Adrenal gland (tissue), 12 donors: Measurements from ENCODE around the gene ARSJ. TPM values are rescaled to one million over a fixed set of nuclear protein-coding genes. Genes with fewer than 3 reads are reported as not detected.

ENCODE experiments used
- DNase-seq, 7 donors: peaks; one replicate each; pipeline ENCODE4 v3.0.0-alpha.2; 2019 to 2020
- H3K27ac ChIP-seq, 5 donors: fragments of 200-600 bp; sonication (generic) in 4 of 5; 1 replicate in 3 of 5; 2 replicates in 2 of 5; pipeline versions ENCODE4 v1.5.1 to v1.8.0; 2016 to 2020; ENCODE audit warnings: mild to moderate bottlenecking in 1 of 5
- H3K27me3 ChIP-seq: fragments of 200-600 bp; 2 replicates; pipeline ENCODE4 v1.8.0; 2021
- H3K36me3 ChIP-seq, 2 donors: fragments of 200-600 bp; replicated peaks in 1 of 2; 1 replicate in 1 of 2; 2 replicates in 1 of 2; pipeline versions ENCODE4 v1.5.1 to v1.8.0; 2018 to 2022
- H3K4me1 ChIP-seq, 2 donors: fragments of 200-600 bp; replicated peaks in 1 of 2; 1 replicate in 1 of 2; 2 replicates in 1 of 2; pipeline versions ENCODE4 v1.5.1 to v1.8.0; 2018 to 2021
- H3K4me3 ChIP-seq, 4 donors: fragments of 200-600 bp; sonication (generic) in 3 of 4; one replicate each; pipeline ENCODE4 v1.5.1; 2016 to 2018
- H3K9me3 ChIP-seq, 3 donors: fragments of 200-600 bp; sonication (generic) in 1 of 3; replicated peaks in 1 of 3; 1 replicate in 2 of 3; 2 replicates in 1 of 3; pipeline versions ENCODE4 v1.5.1 to v1.8.0; 2016 to 2021
- POLR2A ChIP-seq, 2 donors: fragments of 450-650 bp; IDR thresholded peaks; one replicate each; pipeline ENCODE4 v1.6.1; 2017; ENCODE audit warnings: antibody characterized with exemption in 2 of 2, mild to moderate bottlenecking in 2 of 2, moderate library complexity in 1 of 2
- WGBS, 4 donors: extraction: QIAGEN DNeasy Blood & Tissue Kit in 2 of 4; methylation state at CpG; one replicate each; pipeline versions ENCODE4 v1.1.5 to v1.1.7; 2013 to 2017; 5-methylcytosine and 5-hydroxymethylcytosine counted together
- intact Hi-C, 2 donors: fragments of 100-400 bp; cut with DNase I; formaldehyde crosslinking; loops; one replicate each; pipeline versions ENCODE4 v1.14.1 to v1.15.0; 2022 to 2023
- polyA plus RNA-seq, 3 donors: library from polyadenylated mRNA; stranded (reverse); fragments of 200-250 nt in 2 of 3; fragments of 350-450 nt in 1 of 3; fragmentation: Illumina TruSeq in 1 of 3; extraction: RNeasy Lipid Tissue Mini Kit (QIAGEN cat#74804) in 1 of 3; gene quantifications; one replicate each; pipeline ENCODE4 v1.2.3, GENCODE V29; 2013 to 2014
- total RNA-seq, 9 donors: library from RNA; depleted of rRNA in 4 of 9; stranded (reverse); fragments of >200 nt in 4 of 9; fragments of 120-200 nt in 1 of 9; fragmentation: NEBNext Ultra II Directional in 1 of 9; extraction: Animal tissue kit (Norgen Biotek cat#: 25700) in 1 of 9; gene quantifications; one replicate each; pipeline versions ENCODE4 v1.1.0 to v1.2.4, GENCODE V29; 2013 to 2023
- TF ChIP-seq, protein P1 (sequence below), 6 experiments: fragments of 450-650 bp in 4 of 6; fragments of 200-600 bp in 2 of 6; sonication (generic) in 1 of 6; IDR thresholded peaks; 1 replicate in 5 of 6; 2 replicates in 1 of 6; pipeline versions ENCODE4 v1.5.1 to v1.8.0; 2016 to 2021; ENCODE audit warnings: antibody characterized with exemption in 6 of 6, mild to moderate bottlenecking in 2 of 6, moderate library complexity in 1 of 6
- donor health status: healthy with polysubstance abuse.
- donor health status: Bipolar disorder and iron deficiency.
- donor health status: DM: yes; HTN: yes; CAD: no.
- donor health status: DM: no; HTN: no; CAD: no.
- donor health status: DM: no; HTN: no; CAD: no.
- donor health status: DM: yes; HTN: yes; CAD: no.

The ARSJ gene
- total and polyA plus RNA-seq, 12 donors = 0.48 to 6.1 (median 3.0) TPM

DNA sequence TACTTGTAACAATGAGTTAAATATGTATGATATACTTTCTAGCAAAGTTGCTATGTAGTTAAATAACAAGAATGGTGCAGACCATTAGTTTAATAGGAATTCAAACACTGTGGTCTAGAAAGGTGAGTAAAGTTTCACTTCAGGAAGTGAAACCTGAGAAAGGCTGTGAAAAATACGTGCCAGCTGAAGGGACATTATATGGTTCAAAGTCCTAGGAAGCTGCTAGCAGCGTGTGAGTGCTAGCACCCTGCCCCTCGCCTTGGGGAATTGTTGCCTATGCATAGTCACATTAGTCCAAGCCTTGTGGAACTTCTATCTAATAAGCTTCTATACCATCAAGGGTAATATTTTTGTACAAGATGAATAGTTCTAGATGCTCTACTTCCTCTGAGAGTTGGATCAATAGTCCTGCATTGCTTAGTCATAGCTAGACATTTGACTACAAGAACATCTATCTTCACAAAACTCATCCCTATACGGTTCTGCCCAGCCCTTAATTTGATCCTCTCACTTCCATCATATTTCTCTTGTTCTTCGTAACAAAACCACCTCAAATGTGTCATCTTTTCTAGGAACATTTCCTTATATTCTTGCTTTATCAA lies 45.8 kb upstream of the ARSJ start:
- Histone ChIP-seq H3K36me3 (no peaks in the 10 kb centered on the region), H3K27ac (no peak overlapping the region), H3K4me3 (no peak overlapping the region), H3K9me3 (no peaks in the 10 kb centered on the region), H3K4me1 (no peaks in the 10 kb centered on the region), H3K27me3 (no peaks in the 10 kb centered on the region)
- intact Hi-C loops = no loop called here
- DNase-seq = no peak
- WGBS, 4 donors = 73 to 79% (median 74%) methylated on average over 5 of the region's 5 CpGs
- TF ChIP-seq, protein P1, sequence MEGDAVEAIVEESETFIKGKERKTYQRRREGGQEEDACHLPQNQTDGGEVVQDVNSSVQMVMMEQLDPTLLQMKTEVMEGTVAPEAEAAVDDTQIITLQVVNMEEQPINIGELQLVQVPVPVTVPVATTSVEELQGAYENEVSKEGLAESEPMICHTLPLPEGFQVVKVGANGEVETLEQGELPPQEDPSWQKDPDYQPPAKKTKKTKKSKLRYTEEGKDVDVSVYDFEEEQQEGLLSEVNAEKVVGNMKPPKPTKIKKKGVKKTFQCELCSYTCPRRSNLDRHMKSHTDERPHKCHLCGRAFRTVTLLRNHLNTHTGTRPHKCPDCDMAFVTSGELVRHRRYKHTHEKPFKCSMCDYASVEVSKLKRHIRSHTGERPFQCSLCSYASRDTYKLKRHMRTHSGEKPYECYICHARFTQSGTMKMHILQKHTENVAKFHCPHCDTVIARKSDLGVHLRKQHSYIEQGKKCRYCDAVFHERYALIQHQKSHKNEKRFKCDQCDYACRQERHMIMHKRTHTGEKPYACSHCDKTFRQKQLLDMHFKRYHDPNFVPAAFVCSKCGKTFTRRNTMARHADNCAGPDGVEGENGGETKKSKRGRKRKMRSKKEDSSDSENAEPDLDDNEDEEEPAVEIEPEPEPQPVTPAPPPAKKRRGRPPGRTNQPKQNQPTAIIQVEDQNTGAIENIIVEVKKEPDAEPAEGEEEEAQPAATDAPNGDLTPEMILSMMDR (IDR thresholded peaks at IDR 0.05) = no peak
- no peak for TF ChIP-seq POLR2A (IDR thresholded peaks at IDR 0.05)

DNA sequence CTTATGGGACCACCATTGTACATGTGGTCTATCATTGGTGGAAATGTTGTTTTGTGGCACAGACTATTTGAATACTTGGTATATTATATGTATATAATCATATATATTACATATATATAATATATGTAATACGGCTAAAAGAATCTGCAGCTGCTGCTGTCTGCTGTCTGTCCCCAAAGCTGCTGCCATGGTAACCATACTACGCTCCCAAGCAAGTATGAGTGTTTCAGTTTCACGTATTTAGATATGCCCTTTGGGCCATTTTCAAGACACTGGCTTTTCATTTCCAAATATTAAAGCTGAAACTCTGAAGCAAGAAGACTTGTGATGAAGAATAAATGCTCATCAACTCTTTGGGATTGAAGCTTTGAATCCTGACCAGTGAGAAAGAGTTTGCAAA lies 42.0 kb upstream of the ARSJ start:
- Histone ChIP-seq H3K4me3 (no peak overlapping the region), H3K36me3 (no peaks in the 10 kb centered on the region), H3K9me3 (no peaks in the 10 kb centered on the region), H3K4me1 (no peaks in the 10 kb centered on the region), H3K27me3 (no peaks in the 10 kb centered on the region), H3K27ac (no peak overlapping the region)
- WGBS, 4 donors = 82 to 86% (median 84%) methylated on average over 3 of the region's 3 CpGs
- no peak for DNase-seq
- intact Hi-C loops = no loop called here
- TF ChIP-seq POLR2A (IDR thresholded peaks at IDR 0.05) = no peak
- TF ChIP-seq, protein P1 (IDR thresholded peaks at IDR 0.05) = no peak

DNA sequence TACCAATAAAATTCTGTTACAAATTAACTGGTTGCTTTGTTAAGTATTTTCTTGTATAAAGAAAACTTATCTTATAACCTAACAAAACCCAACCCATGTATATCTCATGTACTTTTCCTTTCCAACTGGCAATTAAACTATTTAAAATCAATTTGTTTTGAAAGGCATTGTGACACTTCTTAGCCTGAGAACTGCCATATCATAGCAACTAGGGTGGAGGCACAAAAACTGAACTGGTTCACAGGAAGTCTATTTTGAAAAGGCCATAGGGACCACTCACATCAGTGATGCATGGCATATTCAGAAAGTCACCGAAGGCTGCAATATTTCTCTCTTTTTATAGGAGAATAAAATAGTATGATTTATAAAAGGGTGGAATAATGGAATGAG lies 40.5 kb upstream of the ARSJ start:
- Histone ChIP-seq H3K36me3 (no peaks in the 10 kb centered on the region), H3K9me3 (no peaks in the 10 kb centered on the region), H3K27me3 (no peaks in the 10 kb centered on the region), H3K4me1 (no peaks in the 10 kb centered on the region), H3K4me3 (peak overlapping the region in 1 of 4 donors; percentile 3), H3K27ac (no peak overlapping the region)
- 90 to 94% (median 92%) methylated on average over 1 of the region's 1 CpG for WGBS, 4 donors
- intact Hi-C loops = no loop called here
- DNase-seq = no peak
- TF ChIP-seq POLR2A (IDR thresholded peaks at IDR 0.05) = no peak
- TF ChIP-seq, protein P1 (IDR thresholded peaks at IDR 0.05) = no peak

DNA sequence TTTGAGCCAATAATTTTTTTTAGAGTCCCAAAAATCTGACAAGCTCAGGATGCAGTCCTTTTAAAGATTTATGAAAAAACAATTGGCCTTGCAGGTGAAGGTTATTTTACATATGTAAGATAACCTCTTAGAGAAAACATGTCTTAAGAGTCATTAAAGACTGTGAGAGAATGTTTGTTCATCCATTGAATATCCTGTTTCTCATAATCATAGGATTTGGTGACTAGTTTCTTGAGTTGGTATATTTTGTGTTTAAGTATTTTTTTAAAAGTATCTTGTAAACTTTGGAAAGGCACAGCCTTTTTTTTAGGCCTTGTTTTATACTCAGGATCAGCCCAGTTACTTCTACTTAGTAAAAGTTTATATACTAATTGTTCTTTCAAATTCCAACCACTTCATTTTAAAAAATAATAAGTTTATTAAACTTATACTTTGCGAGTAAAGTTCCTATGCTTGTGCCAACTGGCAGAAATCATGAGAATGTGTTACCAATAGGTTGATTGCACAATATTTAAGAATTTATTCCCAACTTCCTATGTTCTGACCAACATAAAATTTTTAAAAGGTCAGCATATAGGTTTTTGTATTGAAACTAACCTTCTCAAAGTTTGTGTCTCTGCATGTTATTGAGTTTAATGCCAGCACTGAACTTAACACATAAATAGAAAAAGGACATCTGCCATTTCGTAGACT lies 40.0 kb upstream of the ARSJ start:
- TF ChIP-seq POLR2A (IDR thresholded peaks at IDR 0.05) = no peak
- TF ChIP-seq, protein P1 (IDR thresholded peaks at IDR 0.05) = no peak
- Histone ChIP-seq H3K4me3 (peak overlapping the region in 1 of 4 donors; percentile 3), H3K27ac (no peak overlapping the region), H3K27me3 (no peaks in the 10 kb centered on the region), H3K4me1 (no peaks in the 10 kb centered on the region), H3K36me3 (no peaks in the 10 kb centered on the region), H3K9me3 (no peaks in the 10 kb centered on the region)
- intact Hi-C loops = no loop called here
- DNase-seq = no peak
- WGBS, 4 donors = 35 to 44% (median 41%) methylated on average over 2 of the region's 2 CpGs
